Memory B cell (primary cell): ENCODE measurements around the gene DPP7.
"Not testable (repeated sequence)": the region's sequence is repeated elsewhere in the genome, so short reads cannot be mapped to it uniquely, and the experiment has no call there.

Source experiments
- ATAC-seq: fragments of 150-1000 bp; cut with Tn5 transposase; 2 replicates; pipeline ENCODE4 v1.10.0; 2021; ENCODE audit warnings: low read depth, mild to moderate bottlenecking, moderate library complexity
- DNase-seq, 2 donors: peaks; one replicate each; pipeline ENCODE4 v3.0.0; 2022; ENCODE audit warnings: low spot score in 2 of 2
- H3K27ac Mint-ChIP-seq: one replicate; pipeline ENCODE4 v1.8.0; 2022; ENCODE audit warnings: mild to moderate bottlenecking, moderate library complexity, mixed read lengths
- H3K27me3 Mint-ChIP-seq: one replicate; pipeline ENCODE4 v1.8.0; 2022; ENCODE audit warnings: mixed read lengths
- H3K36me3 Mint-ChIP-seq: one replicate; pipeline ENCODE4 v1.8.0; 2022; ENCODE audit warnings: mild to moderate bottlenecking, mixed read lengths
- H3K4me1 Mint-ChIP-seq: one replicate; pipeline ENCODE4 v1.8.0; 2022; ENCODE audit warnings: mixed read lengths
- H3K4me3 Mint-ChIP-seq: one replicate; pipeline ENCODE4 v1.8.0; 2022; ENCODE audit warnings: mild to moderate bottlenecking, moderate library complexity, mixed read lengths
- H3K9me3 Mint-ChIP-seq: one replicate; pipeline ENCODE4 v1.8.0; 2022; ENCODE audit warnings: mixed read lengths

The DPP7 gene

DNA sequence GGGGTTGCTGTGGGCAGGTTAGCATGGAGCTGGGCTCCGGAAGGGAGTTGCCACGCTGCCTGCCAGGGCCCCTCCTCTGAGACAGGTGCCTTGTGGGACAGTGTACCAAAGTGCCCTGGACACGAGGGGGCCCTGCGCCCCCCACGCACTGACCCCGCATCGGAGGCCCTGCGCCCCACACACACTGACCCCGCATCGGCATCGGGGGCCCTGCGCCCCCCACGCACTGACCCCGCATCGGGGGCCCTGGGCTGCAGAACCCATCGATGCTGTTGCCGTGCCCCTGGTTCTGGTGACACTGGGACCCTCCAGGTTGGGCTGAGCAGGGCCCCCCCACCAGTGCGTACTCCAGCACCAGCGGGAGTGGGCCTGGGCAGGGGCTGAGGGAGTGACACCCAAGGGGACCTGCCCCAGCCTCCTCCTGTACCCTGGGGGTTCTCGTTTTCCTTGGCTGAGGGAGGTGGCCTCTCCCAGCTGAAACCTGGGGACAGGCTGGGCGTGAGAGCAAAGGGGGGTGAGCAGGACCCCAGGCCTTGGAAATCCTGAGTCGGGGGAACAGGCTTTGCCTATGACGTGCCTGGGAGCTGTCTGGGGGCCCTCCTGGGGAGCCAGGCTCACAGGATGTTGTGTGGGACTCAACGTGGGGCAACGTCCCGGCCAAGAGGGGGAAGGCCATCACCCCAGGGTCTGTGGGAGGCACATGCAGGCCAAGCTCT lies 51.1 kb downstream of the DPP7 start:
- no peaks in the 10 kb centered on the region for H3K9me3 Mint-ChIP-seq
- peaks cover 10% of the 10 kb centered on the region for H3K4me1 Mint-ChIP-seq
- DNase-seq, result no peak
- H3K27me3 Mint-ChIP-seq, result peaks cover 6% of the 10 kb centered on the region
- H3K27ac Mint-ChIP-seq, result no peak overlapping the region
- no peak overlapping the region for H3K4me3 Mint-ChIP-seq
- no peaks in the 10 kb centered on the region for H3K36me3 Mint-ChIP-seq
- ATAC-seq, result no peak

DNA sequence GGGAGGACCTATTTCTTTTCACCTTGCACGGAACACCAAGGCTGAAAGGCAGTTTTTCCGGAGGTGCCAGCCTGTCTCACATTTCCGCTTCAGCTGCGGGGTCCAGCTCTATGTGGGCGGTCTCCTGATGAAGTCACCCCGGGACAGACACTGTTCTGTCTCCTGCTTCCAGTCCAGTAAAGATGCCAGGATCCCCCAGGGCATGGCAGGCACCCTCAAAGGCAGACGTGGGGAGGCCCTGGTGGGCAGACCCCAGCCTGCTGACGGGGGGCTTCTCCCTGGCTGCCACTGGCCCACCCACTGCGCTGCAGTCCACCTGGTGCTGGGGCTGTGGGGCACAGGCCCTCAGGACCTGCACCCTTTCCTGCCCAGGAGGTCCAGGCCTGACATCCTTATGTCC lies 51.7 kb downstream of the DPP7 start:
- DNase-seq, ATAC-seq, H3K36me3 Mint-ChIP-seq, H3K4me3 Mint-ChIP-seq, H3K9me3 Mint-ChIP-seq, H3K4me1 Mint-ChIP-seq, H3K27me3 Mint-ChIP-seq, H3K27ac Mint-ChIP-seq: not testable (repeated sequence)

DNA sequence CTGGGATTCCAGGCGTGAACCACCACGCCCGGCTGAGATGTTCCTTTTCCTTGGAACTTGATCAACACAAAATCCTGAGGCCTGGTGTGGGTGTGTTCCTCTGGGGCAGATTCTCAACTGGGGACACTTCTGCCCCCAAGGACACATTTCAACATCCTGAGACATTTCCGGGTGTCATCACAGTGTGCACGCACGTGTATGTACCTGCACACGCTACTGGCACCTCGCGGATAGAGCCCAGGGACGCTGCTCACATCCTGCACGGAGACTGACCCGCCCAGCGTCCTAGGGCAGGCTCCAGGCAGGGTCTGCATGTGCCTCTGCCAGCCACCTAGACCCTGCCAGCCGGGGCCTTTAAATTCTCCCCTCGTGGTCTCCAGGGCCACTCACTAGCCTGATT lies 52.1 kb downstream of the DPP7 start:
- no peak for DNase-seq
- Mint-ChIP-seq H3K4me1 (peaks cover 3% of the 10 kb centered on the region), H3K9me3 (no peaks in the 10 kb centered on the region), H3K36me3 (no peaks in the 10 kb centered on the region), H3K27ac (no peak overlapping the region), H3K27me3 (peaks cover 6% of the 10 kb centered on the region), H3K4me3 (no peak overlapping the region)
- ATAC-seq, result no peak
